ENCODE data around the gene MIER1. TPM values are rescaled to one million over a fixed set of nuclear protein-coding genes. Genes with fewer than 3 reads are reported as not detected.

MIER1 gene
- total RNA-seq, 1 experiment from 2014 or later, result 17.2 TPM

DNA sequence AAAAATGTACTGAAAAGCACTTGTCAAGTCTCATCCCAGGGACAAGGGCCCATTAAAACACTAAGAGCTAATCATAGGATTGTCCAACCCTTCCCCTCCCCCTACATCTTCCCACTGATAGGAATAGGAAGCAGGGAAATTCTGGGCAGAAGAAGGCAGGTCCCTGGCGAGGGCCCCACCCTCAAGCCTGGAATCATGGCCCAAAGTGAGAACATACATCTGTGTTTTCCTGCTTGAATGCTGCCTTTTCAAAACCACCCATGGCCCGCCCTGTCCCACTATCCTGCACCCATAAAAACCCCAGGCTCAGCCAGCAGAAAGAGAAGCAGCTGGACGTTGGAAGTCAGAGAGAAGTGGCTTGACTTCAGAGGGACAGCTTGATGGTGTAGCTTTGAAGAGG is 5.0 kb upstream of the MIER1 start:
- 0 out of 2 replicates have a peak, but pooled peaks cover 10% of the 10 kb centered on the region for H3K4me1 ChIP-seq
- Mint-ChIP-seq H3K4me1 (ENCODE audit: low read depth, unreplicated experiment) (peaks cover 5% of the 10 kb centered on the region), H3K27ac (ENCODE audit: unreplicated experiment) (no peak overlapping the region), H3K4me3 (ENCODE audit: unreplicated experiment) (no peak overlapping the region), H3K27me3 (ENCODE audit: insufficient read depth, unreplicated experiment) (no peaks in the 10 kb centered on the region), H3K36me3 (ENCODE audit: insufficient read depth, unreplicated experiment) (peaks cover 6% of the 10 kb centered on the region), H3K9me3 (ENCODE audit: unreplicated experiment) (no peaks in the 10 kb centered on the region)
- no peaks in the 10 kb centered on the region for H3K27me3 ChIP-seq (replicated peaks; ENCODE audit: control insufficient read depth, insufficient read depth, low read length)
- H3K4me3 ChIP-seq (ENCODE audit: low read depth, low read length), result no peak overlapping the region
- no TSS peak for BruUV-seq (replicated peaks)
- DNase-seq, result no peak
- no peaks in the 10 kb centered on the region for H3K9me3 ChIP-seq
- TF ChIP-seq, protein P1, sequence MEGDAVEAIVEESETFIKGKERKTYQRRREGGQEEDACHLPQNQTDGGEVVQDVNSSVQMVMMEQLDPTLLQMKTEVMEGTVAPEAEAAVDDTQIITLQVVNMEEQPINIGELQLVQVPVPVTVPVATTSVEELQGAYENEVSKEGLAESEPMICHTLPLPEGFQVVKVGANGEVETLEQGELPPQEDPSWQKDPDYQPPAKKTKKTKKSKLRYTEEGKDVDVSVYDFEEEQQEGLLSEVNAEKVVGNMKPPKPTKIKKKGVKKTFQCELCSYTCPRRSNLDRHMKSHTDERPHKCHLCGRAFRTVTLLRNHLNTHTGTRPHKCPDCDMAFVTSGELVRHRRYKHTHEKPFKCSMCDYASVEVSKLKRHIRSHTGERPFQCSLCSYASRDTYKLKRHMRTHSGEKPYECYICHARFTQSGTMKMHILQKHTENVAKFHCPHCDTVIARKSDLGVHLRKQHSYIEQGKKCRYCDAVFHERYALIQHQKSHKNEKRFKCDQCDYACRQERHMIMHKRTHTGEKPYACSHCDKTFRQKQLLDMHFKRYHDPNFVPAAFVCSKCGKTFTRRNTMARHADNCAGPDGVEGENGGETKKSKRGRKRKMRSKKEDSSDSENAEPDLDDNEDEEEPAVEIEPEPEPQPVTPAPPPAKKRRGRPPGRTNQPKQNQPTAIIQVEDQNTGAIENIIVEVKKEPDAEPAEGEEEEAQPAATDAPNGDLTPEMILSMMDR (IDR thresholded peaks at IDR 0.05; ENCODE audit: insufficient read depth in 1 of 2, low read depth in 1 of 2, low read length in 1 of 2, severe bottlenecking in 1 of 2, unreplicated experiment in 1 of 2), result no peak
- intact Hi-C loops (cut with micrococcal nuclease; ENCODE audit: unreplicated experiment), result no loop called here
- CTCF ChIA-PET, result no interaction called here
- POLR2A ChIA-PET, result no interaction called here
- no peaks in the 10 kb centered on the region for H3K36me3 ChIP-seq (ENCODE audit: control insufficient read depth, insufficient read depth, low read length)

DNA sequence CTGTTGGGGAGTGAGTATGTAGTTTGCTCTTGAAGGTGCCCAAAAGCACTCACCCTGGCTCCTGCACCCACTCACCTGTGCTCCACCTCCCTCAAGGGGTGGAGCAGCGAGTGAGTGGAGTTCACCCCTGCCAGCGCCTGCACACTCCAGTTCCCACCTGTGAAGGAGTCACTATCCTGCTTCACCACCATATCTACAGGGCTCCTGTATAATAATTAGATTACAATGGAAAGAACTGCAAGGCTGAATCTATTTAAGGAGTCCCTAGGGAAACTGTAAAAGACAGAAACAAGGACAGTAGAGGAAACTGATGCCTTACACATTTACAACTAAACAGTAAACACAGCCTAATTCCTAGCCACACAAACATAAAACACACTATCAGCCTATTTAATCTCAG is 4.2 kb upstream of the MIER1 start:
- CTCF ChIA-PET, result no interaction called here
- no peak for DNase-seq
- no peaks in the 10 kb centered on the region for H3K9me3 Mint-ChIP-seq (ENCODE audit: unreplicated experiment)
- peaks cover 13% of the 10 kb centered on the region for H3K36me3 Mint-ChIP-seq (ENCODE audit: insufficient read depth, unreplicated experiment)
- H3K9me3 ChIP-seq, result no peaks in the 10 kb centered on the region
- TF ChIP-seq, protein P1 (IDR thresholded peaks at IDR 0.05; ENCODE audit: insufficient read depth in 1 of 2, low read depth in 1 of 2, low read length in 1 of 2, severe bottlenecking in 1 of 2, unreplicated experiment in 1 of 2), result no peak
- H3K4me3 Mint-ChIP-seq (ENCODE audit: unreplicated experiment), result no peak overlapping the region
- no peaks in the 10 kb centered on the region for H3K36me3 ChIP-seq (ENCODE audit: control insufficient read depth, insufficient read depth, low read length)
- intact Hi-C loops (cut with micrococcal nuclease; ENCODE audit: unreplicated experiment), result no loop called here
- POLR2A ChIA-PET, result no interaction called here
- no peaks in the 10 kb centered on the region for H3K27me3 ChIP-seq (replicated peaks; ENCODE audit: control insufficient read depth, insufficient read depth, low read length)
- BruUV-seq (replicated peaks), result no TSS peak
- H3K27ac Mint-ChIP-seq (ENCODE audit: unreplicated experiment), result no peak overlapping the region
- H3K4me3 ChIP-seq (ENCODE audit: low read depth, low read length), result no peak overlapping the region
- H3K27me3 Mint-ChIP-seq (ENCODE audit: insufficient read depth, unreplicated experiment), result no peaks in the 10 kb centered on the region
- peaks cover 5% of the 10 kb centered on the region for H3K4me1 Mint-ChIP-seq (ENCODE audit: low read depth, unreplicated experiment)
- 0 out of 2 replicates have a peak, but pooled peaks cover 10% of the 10 kb centered on the region for H3K4me1 ChIP-seq

DNA sequence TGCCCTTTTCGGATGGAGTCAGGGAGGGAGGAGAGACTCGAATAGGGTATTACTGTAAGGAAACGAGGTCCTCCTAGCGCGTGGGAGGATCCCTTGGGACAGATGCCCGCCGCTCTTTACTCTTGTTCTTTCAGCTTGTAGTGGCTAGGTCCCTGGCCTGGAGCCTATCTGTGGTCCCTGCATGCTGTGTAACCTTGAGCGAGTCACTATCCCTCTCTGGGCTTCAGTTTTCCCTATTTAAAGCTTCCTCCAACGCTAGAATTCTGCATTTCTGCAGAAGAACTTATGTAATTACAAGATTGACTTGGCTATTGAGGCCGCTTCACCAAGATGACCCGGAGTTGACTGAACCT is 744 bp downstream of the MIER1 start:
- Histone ChIP-seq H3K4me3 (ENCODE audit: low read depth, low read length) (peak overlapping the region; percentile 58), H3K27me3 (replicated peaks; ENCODE audit: control insufficient read depth, insufficient read depth, low read length) (no peaks in the 10 kb centered on the region), H3K4me1 (0 out of 2 replicates have a peak, but pooled peaks cover 5% of the 10 kb centered on the region), H3K36me3 (ENCODE audit: control insufficient read depth, insufficient read depth, low read length) (no peaks in the 10 kb centered on the region), H3K9me3 (no peaks in the 10 kb centered on the region)
- POLR2A ChIA-PET, result no interaction called here
- BruUV-seq (replicated peaks), result no TSS peak
- Mint-ChIP-seq H3K36me3 (ENCODE audit: insufficient read depth, unreplicated experiment) (peaks cover 14% of the 10 kb centered on the region), H3K4me3 (ENCODE audit: unreplicated experiment) (peak overlapping the region; percentile 89), H3K4me1 (ENCODE audit: low read depth, unreplicated experiment) (no peaks in the 10 kb centered on the region), H3K27me3 (ENCODE audit: insufficient read depth, unreplicated experiment) (no peaks in the 10 kb centered on the region), H3K9me3 (ENCODE audit: unreplicated experiment) (no peaks in the 10 kb centered on the region), H3K27ac (ENCODE audit: unreplicated experiment) (peak overlapping the region; percentile 89)
- intact Hi-C loops (cut with micrococcal nuclease; ENCODE audit: unreplicated experiment), result no loop called here
- CTCF ChIA-PET, result no interaction called here
- TF ChIP-seq, protein P1 (IDR thresholded peaks at IDR 0.05; ENCODE audit: insufficient read depth in 1 of 2, low read depth in 1 of 2, low read length in 1 of 2, severe bottlenecking in 1 of 2, unreplicated experiment in 1 of 2), result no peak
- DNase-seq, result no peak
